ENCODE results near the gene MAML2. TPM values are rescaled to one million over a fixed set of nuclear protein-coding genes. Genes with fewer than 3 reads are reported as not detected.

The MAML2 gene
- total RNA-seq, 1 experiment from 2014 or later, result 2.7 TPM

DNA sequence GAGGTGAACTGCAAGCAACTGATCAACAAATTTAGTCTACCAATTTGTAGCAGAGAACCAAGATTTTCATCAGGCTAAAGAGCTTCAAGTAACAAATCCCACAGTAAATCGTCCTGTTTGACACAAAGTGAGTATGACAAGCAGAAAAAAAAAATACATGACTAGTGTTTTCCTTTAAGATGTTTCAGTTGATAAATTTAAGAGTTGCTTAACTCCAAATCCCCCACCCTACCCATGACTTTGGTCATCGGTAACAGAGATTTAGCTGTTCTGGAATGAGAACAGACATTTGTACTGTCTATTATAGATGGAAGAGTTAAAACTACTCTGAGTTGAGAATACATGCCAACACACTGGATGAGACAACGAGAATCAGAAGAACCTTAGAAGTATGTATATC lies 254.1 kb downstream of the MAML2 start:
- no peak overlapping the region for H4K8ac ChIP-seq (replicated peaks; ENCODE audit: insufficient read length, low read depth, low read length)
- no peak for DNase-seq
- no peak overlapping the region for H2BK20ac ChIP-seq (ENCODE audit: low read depth, low read length, poor library complexity, severe bottlenecking)
- H3K23me2 ChIP-seq (ENCODE audit: insufficient read length, low read depth, low read length, poor library complexity, severe bottlenecking), result no peaks in the 10 kb centered on the region
- H4K20me1 ChIP-seq (ENCODE audit: control insufficient read depth, insufficient read depth, insufficient read length), result no peaks in the 10 kb centered on the region
- H3K27me3 ChIP-seq (ENCODE audit: insufficient read depth, low read length), result no peaks in the 10 kb centered on the region
- no peaks in the 10 kb centered on the region for H3K9me3 Mint-ChIP-seq
- H3K79me2 ChIP-seq (ENCODE audit: insufficient read depth, low read length), result no peaks in the 10 kb centered on the region
- H3K4ac ChIP-seq (ENCODE audit: low read depth, low read length), result no peak overlapping the region
- H3K27me3 Mint-ChIP-seq (ENCODE audit: low read depth), result no peaks in the 10 kb centered on the region
- no peak overlapping the region for H2BK15ac ChIP-seq (ENCODE audit: low read depth, low read length)
- no peak overlapping the region for H3K4me2 ChIP-seq (ENCODE audit: insufficient read depth, insufficient read length, low read length)
- TF ChIP-seq, protein P1, sequence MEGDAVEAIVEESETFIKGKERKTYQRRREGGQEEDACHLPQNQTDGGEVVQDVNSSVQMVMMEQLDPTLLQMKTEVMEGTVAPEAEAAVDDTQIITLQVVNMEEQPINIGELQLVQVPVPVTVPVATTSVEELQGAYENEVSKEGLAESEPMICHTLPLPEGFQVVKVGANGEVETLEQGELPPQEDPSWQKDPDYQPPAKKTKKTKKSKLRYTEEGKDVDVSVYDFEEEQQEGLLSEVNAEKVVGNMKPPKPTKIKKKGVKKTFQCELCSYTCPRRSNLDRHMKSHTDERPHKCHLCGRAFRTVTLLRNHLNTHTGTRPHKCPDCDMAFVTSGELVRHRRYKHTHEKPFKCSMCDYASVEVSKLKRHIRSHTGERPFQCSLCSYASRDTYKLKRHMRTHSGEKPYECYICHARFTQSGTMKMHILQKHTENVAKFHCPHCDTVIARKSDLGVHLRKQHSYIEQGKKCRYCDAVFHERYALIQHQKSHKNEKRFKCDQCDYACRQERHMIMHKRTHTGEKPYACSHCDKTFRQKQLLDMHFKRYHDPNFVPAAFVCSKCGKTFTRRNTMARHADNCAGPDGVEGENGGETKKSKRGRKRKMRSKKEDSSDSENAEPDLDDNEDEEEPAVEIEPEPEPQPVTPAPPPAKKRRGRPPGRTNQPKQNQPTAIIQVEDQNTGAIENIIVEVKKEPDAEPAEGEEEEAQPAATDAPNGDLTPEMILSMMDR (conservative IDR thresholded peaks at IDR 0.05), result no peak
- no peaks in the 10 kb centered on the region for H3K9me3 ChIP-seq (ENCODE audit: control insufficient read depth, low read depth, low read length)
- no peak overlapping the region for H3K4me3 Mint-ChIP-seq
- no peak overlapping the region for H3K27ac ChIP-seq (ENCODE audit: insufficient read length, low read depth, low read length)
- H3K4me1 ChIP-seq (ENCODE audit: insufficient read depth, low read length), result no peaks in the 10 kb centered on the region
- H3K23ac ChIP-seq (ENCODE audit: insufficient read length, low read depth, low read length), result no peak overlapping the region
- no peak overlapping the region for H3K56ac ChIP-seq (ENCODE audit: insufficient read length, low read depth, low read length)
- no peak overlapping the region for H2AFZ ChIP-seq (ENCODE audit: low read length)
- WGBS (ENCODE audit: extremely low coverage, insufficient read length, low lambda C conversion rate), result no CpG with 5 or more reads among the region's 3 CpGs
- no peak overlapping the region for H3K18ac ChIP-seq (ENCODE audit: insufficient read length, low read depth, low read length)
- H2BK120ac ChIP-seq (ENCODE audit: low read depth, low read length, poor library complexity, severe bottlenecking), result no peak overlapping the region
- H3K4me1 Mint-ChIP-seq, result peaks cover 14 to 21% of the 10 kb centered on the region in 2 experiments
- no peak overlapping the region for H3K9ac ChIP-seq (ENCODE audit: extremely low read depth, insufficient read length, low read length)
- no peak overlapping the region for H2BK5ac ChIP-seq (ENCODE audit: insufficient read length, low read length)
- H3K27ac Mint-ChIP-seq, result no peak overlapping the region
- no peak overlapping the region for H2AK5ac ChIP-seq (ENCODE audit: insufficient read length, low read length)
- no peak overlapping the region for H4K91ac ChIP-seq (ENCODE audit: insufficient read length, low read depth, low read length)
- no peak overlapping the region for H3T11ph ChIP-seq (ENCODE audit: low read length)
- H3K79me1 ChIP-seq (ENCODE audit: insufficient read depth, low read depth, low read length, poor library complexity, severe bottlenecking), result no peaks in the 10 kb centered on the region
- H2BK12ac ChIP-seq (ENCODE audit: insufficient read length, low read depth, low read length), result no peak overlapping the region
- no peak overlapping the region for H4K5ac ChIP-seq (ENCODE audit: insufficient read length, low read depth, low read length)
- H3K14ac ChIP-seq (ENCODE audit: insufficient read depth, low read length), result no peak overlapping the region
- H3K36me3 Mint-ChIP-seq (ENCODE audit: insufficient read depth in 1 of 3, low read depth in 3 of 3), result no peaks in the 10 kb centered on the region
